Measurements from ENCODE around the gene C1QTNF6. TPM values are rescaled to one million over a fixed set of nuclear protein-coding genes. Genes with fewer than 3 reads are reported as not detected.
A peak's percentile ranks its signal among the peaks of the same experiment; 100 is the strongest.
"Not testable (repeated sequence)": the region's sequence is repeated elsewhere in the genome, so short reads cannot be mapped to it uniquely, and the experiment has no call there.

C1QTNF6 gene
- total RNA-seq, 2 experiments from 2014 or later = 7.6 to 8.3 TPM

- H3K27ac Mint-ChIP-seq = peak overlapping the region; percentile 63
- H3K9me3 Mint-ChIP-seq = no peaks in the 10 kb centered on the region
- H3K27me3 Mint-ChIP-seq = no peaks in the 10 kb centered on the region
- peaks cover 5% of the 10 kb centered on the region for H3K36me3 Mint-ChIP-seq (ENCODE audit: low read depth)
- DNase-seq = no peak
- POLR2A ChIA-PET = no interaction called here
- H3K4me3 Mint-ChIP-seq = no peak overlapping the region
- CTCF ChIA-PET = interaction anchor here (1.3 to 4.2 kb wide), 5 partner anchors 8 to 40 kb away, joined by 3 to 52 read pairs (median 31); partner anchors contain the start of gene SSTR3
- peaks cover 29% of the 10 kb centered on the region for H3K4me1 Mint-ChIP-seq
Measured at GRCh38 chr22:37202001-37202555, 14.0 kb upstream of the C1QTNF6 start.

GRCh38 chr22:37201443-37201820 is 13.4 kb upstream of the C1QTNF6 start:
- DNase-seq; POLR2A ChIA-PET; H3K9me3 Mint-ChIP-seq; H3K4me3 Mint-ChIP-seq; H3K27me3 Mint-ChIP-seq; H3K36me3 Mint-ChIP-seq (ENCODE audit: low read depth): not testable (repeated sequence)
- Mint-ChIP-seq H3K4me1 (peaks cover 33% of the 10 kb centered on the region), H3K27ac (peak overlapping the region; percentile 63)
- CTCF ChIA-PET = interaction anchor here (0.9 to 4.2 kb wide), 7 partner anchors 9 to 106 kb away, joined by 3 to 52 read pairs (median 26); partner anchors contain the start of gene SSTR3

GRCh38 chr22:37199760-37200108 is 11.7 kb upstream of the C1QTNF6 start:
- CTCF ChIA-PET = interaction anchor here (0.5 to 4.2 kb wide), 47 partner anchors 11 to 748 kb away, joined by 3 to 52 read pairs (median 4); partner anchors contain the start of genes IFT27, IL2RB, KCTD17 and MPST
- H3K27me3 Mint-ChIP-seq = no peaks in the 10 kb centered on the region
- no peaks in the 10 kb centered on the region for H3K36me3 Mint-ChIP-seq (ENCODE audit: low read depth)
- POLR2A ChIA-PET = interaction anchor here (0.6 kb wide), 2 partner anchors 21 to 50 kb away, joined by 3 to 6 read pairs; partner anchors contain the start of gene IL2RB
- peak; percentile 29 for DNase-seq
- peak overlapping the region; percentile 95 for H3K27ac Mint-ChIP-seq
- no peaks in the 10 kb centered on the region for H3K9me3 Mint-ChIP-seq
- peak overlapping the region; percentile 30 for H3K4me3 Mint-ChIP-seq
- H3K4me1 Mint-ChIP-seq = peaks cover 37% of the 10 kb centered on the region

GRCh38 chr22:37199103-37199759 is 11.2 kb upstream of the C1QTNF6 start:
- H3K36me3 Mint-ChIP-seq (ENCODE audit: low read depth) = no peaks in the 10 kb centered on the region
- ChIA-PET CTCF (interaction anchor here (0.5 to 4.2 kb wide), 51 partner anchors 10 to 747 kb away, joined by 3 to 52 read pairs (median 4); partner anchors contain the start of genes IFT27, IL2RB, KCTD17 and MPST), POLR2A (interaction anchor here (0.6 kb wide), 2 partner anchors 20 to 49 kb away, joined by 3 to 6 read pairs; partner anchors contain the start of gene IL2RB)

GRCh38 chr22:37198258-37199102 is 10.4 kb upstream of the C1QTNF6 start:
- peak; percentile 90 for DNase-seq
- POLR2A ChIA-PET = no interaction called here
- H3K36me3 Mint-ChIP-seq (ENCODE audit: low read depth) = no peaks in the 10 kb centered on the region
- no peaks in the 10 kb centered on the region for H3K27me3 Mint-ChIP-seq
- H3K27ac Mint-ChIP-seq = peak overlapping the region; percentile 95
- peaks cover 50% of the 10 kb centered on the region for H3K4me1 Mint-ChIP-seq
- H3K4me3 Mint-ChIP-seq = peak overlapping the region; percentile 94
- CTCF ChIA-PET = interaction anchor here (0.7 to 4.2 kb wide), 49 partner anchors 9 to 422 kb away, joined by 3 to 52 read pairs (median 4); partner anchors contain the start of genes IFT27, IL2RB, KCTD17 and MPST
- no peaks in the 10 kb centered on the region for H3K9me3 Mint-ChIP-seq

More at GRCh38 chr22:37199103-37199759, 11.2 kb upstream of the C1QTNF6 start:
- H3K9me3 Mint-ChIP-seq = no peaks in the 10 kb centered on the region
- peak overlapping the region; percentile 95 for H3K27ac Mint-ChIP-seq
- H3K27me3 Mint-ChIP-seq = no peaks in the 10 kb centered on the region
- DNase-seq = peak; percentile 100
- peaks cover 42% of the 10 kb centered on the region for H3K4me1 Mint-ChIP-seq
- peak overlapping the region; percentile 94 for H3K4me3 Mint-ChIP-seq

- H3K27ac Mint-ChIP-seq = peak overlapping the region; percentile 95
- no peaks in the 10 kb centered on the region for H3K27me3 Mint-ChIP-seq
- peaks cover 57% of the 10 kb centered on the region for H3K4me1 Mint-ChIP-seq
- ChIA-PET CTCF (interaction anchor here (0.7 to 3.1 kb wide), 22 partner anchors 13 to 416 kb away, joined by 3 to 9 read pairs (median 4); no protein-coding TSS in a partner anchor), POLR2A (interaction anchor here (0.5 to 0.6 kb wide), 2 partner anchors 28 to 31 kb away, joined by 3 read pairs; no protein-coding TSS in a partner anchor)
- peak overlapping the region; percentile 94 for H3K4me3 Mint-ChIP-seq
- DNase-seq = no peak
- peaks cover 6% of the 10 kb centered on the region for H3K36me3 Mint-ChIP-seq (ENCODE audit: low read depth)
- H3K9me3 Mint-ChIP-seq = no peaks in the 10 kb centered on the region
Measured at GRCh38 chr22:37197451-37198257, 9.6 kb upstream of the C1QTNF6 start.

- H3K4me3 Mint-ChIP-seq = no peak overlapping the region
- H3K9me3 Mint-ChIP-seq = peaks cover 2% of the 10 kb centered on the region
- ChIA-PET POLR2A (interaction anchor here (0.6 kb wide), 1 partner anchor 30 kb away, joined by 3 read pairs; no protein-coding TSS in a partner anchor), CTCF (interaction anchor here (0.6 to 3.1 kb wide), 19 partner anchors 12 to 719 kb away, joined by 3 to 9 read pairs (median 4); no protein-coding TSS in a partner anchor)
- peak overlapping the region; percentile 60 for H3K27ac Mint-ChIP-seq
- H3K27me3 Mint-ChIP-seq = no peaks in the 10 kb centered on the region
- H3K36me3 Mint-ChIP-seq (ENCODE audit: low read depth) = peaks cover 8% of the 10 kb centered on the region
- no peak for DNase-seq
- H3K4me1 Mint-ChIP-seq = peaks cover 59% of the 10 kb centered on the region
Measured at GRCh38 chr22:37196539-37197450, 8.7 kb upstream of the C1QTNF6 start.

GRCh38 chr22:37195921-37196320 is 7.9 kb upstream of the C1QTNF6 start:
- ChIA-PET CTCF (interaction anchor here (0.6 kb wide), 1 partner anchor 718 kb away, joined by 3 read pairs; no protein-coding TSS in a partner anchor), POLR2A (no interaction called here)
- peaks cover 2% of the 10 kb centered on the region for H3K9me3 Mint-ChIP-seq
- peaks cover 8% of the 10 kb centered on the region for H3K36me3 Mint-ChIP-seq (ENCODE audit: low read depth)
- H3K4me3 Mint-ChIP-seq = no peak overlapping the region
- H3K4me1 Mint-ChIP-seq = peaks cover 58% of the 10 kb centered on the region
- H3K27ac Mint-ChIP-seq = no peak overlapping the region
- H3K27me3 Mint-ChIP-seq = no peaks in the 10 kb centered on the region
- DNase-seq = no peak

GRCh38 chr22:37194750-37195149 is 6.7 kb upstream of the C1QTNF6 start:
- POLR2A ChIA-PET = no interaction called here
- Mint-ChIP-seq H3K9me3 (peaks cover 2% of the 10 kb centered on the region), H3K27me3 (no peaks in the 10 kb centered on the region), H3K4me1 (peaks cover 50% of the 10 kb centered on the region), H3K4me3 (no peak overlapping the region), H3K36me3 (ENCODE audit: low read depth) (peaks cover 13% of the 10 kb centered on the region), H3K27ac (peak overlapping the region; percentile 74)
- CTCF ChIA-PET = interaction anchor here (1.4 to 2.4 kb wide), 3 partner anchors 26 to 151 kb away, joined by 3 to 6 read pairs (median 4); no protein-coding TSS in a partner anchor
- DNase-seq = no peak

- peaks cover 55% of the 10 kb centered on the region for H3K4me1 Mint-ChIP-seq
- POLR2A ChIA-PET = interaction anchor here (0.7 to 1.3 kb wide), 2 partner anchors 30 to 36 kb away, joined by 3 read pairs; no protein-coding TSS in a partner anchor
- H3K4me3 Mint-ChIP-seq = peak overlapping the region; percentile 4
- no peaks in the 10 kb centered on the region for H3K27me3 Mint-ChIP-seq
- CTCF ChIA-PET = interaction anchor here (0.8 to 2.4 kb wide), 6 partner anchors 25 to 338 kb away, joined by 3 to 6 read pairs (median 4); no protein-coding TSS in a partner anchor
- peaks cover 2% of the 10 kb centered on the region for H3K9me3 Mint-ChIP-seq
- H3K27ac Mint-ChIP-seq = peak overlapping the region; percentile 78
- DNase-seq = peak; percentile 43
- H3K36me3 Mint-ChIP-seq (ENCODE audit: low read depth) = peaks cover 17% of the 10 kb centered on the region
Measured at GRCh38 chr22:37193629-37194191, 5.7 kb upstream of the C1QTNF6 start.

Measured in activated CD4-positive, alpha-beta T cell treated with anti-CD3 and anti-CD28 coated beads, Interleukin-2, amount 10 ng/mL, durations not matched to agents 7 days and 5 days (primary cell).